ENCODE results near the gene ZNF497.

The ZNF497 gene

GRCh38 chr19:58356766-58357480, 5.6 kb downstream of the ZNF497 start:
- Histone ChIP-seq H3K4me1 (ENCODE audit: control insufficient read depth, insufficient read depth, low read length) (no peaks in the 10 kb centered on the region), H3K27ac (ENCODE audit: extremely low read depth, low read depth, low read length) (no peak overlapping the region), H3K36me3 (ENCODE audit: control insufficient read depth in 2 of 2, insufficient read depth in 1 of 2, low read length in 2 of 2) (no peaks in the 10 kb centered on the region; a peak in 1 of 3 replicates), H3K9me3 (ENCODE audit: control insufficient read depth, insufficient read depth, low read depth, low read length) (no peaks in the 10 kb centered on the region), H3K4me3 (ENCODE audit: low read depth, low read length) (no peak overlapping the region)
- ChIA-PET CTCF (no interaction called here), POLR2A (no interaction called here)
- TF ChIP-seq ZNF624 (tag by site-specific recombination; IDR thresholded peaks at IDR 0.05) (no peak), RBAK (tag by site-specific recombination; IDR thresholded peaks at IDR 0.05) (no peak), KLF7 (tag by site-specific recombination; IDR thresholded peaks at IDR 0.05; ENCODE audit: borderline replicate concordance) (no peak), ZNF623 (tag by site-specific recombination; IDR thresholded peaks at IDR 0.05) (no peak), ZNF341 (tag by site-specific recombination; IDR thresholded peaks at IDR 0.05; ENCODE audit: low read depth) (no peak)

- Histone ChIP-seq H3K36me3 (ENCODE audit: control insufficient read depth in 2 of 2, insufficient read depth in 1 of 2, low read length in 2 of 2) (no peaks in the 10 kb centered on the region; a peak in 1 of 3 replicates), H3K4me3 (ENCODE audit: low read depth, low read length) (no peak overlapping the region), H3K4me1 (ENCODE audit: control insufficient read depth, insufficient read depth, low read length) (no peaks in the 10 kb centered on the region), H3K9me3 (ENCODE audit: control insufficient read depth, insufficient read depth, low read depth, low read length) (no peaks in the 10 kb centered on the region), H3K27ac (ENCODE audit: extremely low read depth, low read depth, low read length) (no peak overlapping the region)
- ChIA-PET CTCF (no interaction called here), POLR2A (interaction anchor here (1.0 kb wide), 1 partner anchor 105 kb away, joined by 3 read pairs; no protein-coding TSS in a partner anchor)
- no peak for TF ChIP-seq KLF17 (tag by site-specific recombination; IDR thresholded peaks at IDR 0.05)
- TF ChIP-seq ZNF426 (tag by site-specific recombination; IDR thresholded peaks at IDR 0.05), result no peak
- 0 out of 2 replicates have a peak, but pooled peaks have one; percentile 27 for TF ChIP-seq PBX3 (CRISPR knock-in tag; IDR thresholded peaks at IDR 0.05)
Measured at GRCh38 chr19:58355908-58356765, 6.4 kb downstream of the ZNF497 start.

- no peak overlapping the region for H3K4me3 ChIP-seq (ENCODE audit: low read depth, low read length)
- no peaks in the 10 kb centered on the region for H3K4me1 ChIP-seq (ENCODE audit: control insufficient read depth, insufficient read depth, low read length)
- POLR2A ChIA-PET, result interaction anchor here (1.0 to 1.1 kb wide), 2 partner anchors 28 to 105 kb away, joined by 3 read pairs; partner anchors contain the start of gene ZSCAN22
- no peaks in the 10 kb centered on the region for H3K9me3 ChIP-seq (ENCODE audit: control insufficient read depth, insufficient read depth, low read depth, low read length)
- CTCF ChIA-PET, result interaction anchor here (0.8 kb wide), 1 partner anchor 9 kb away, joined by 3 read pairs; no protein-coding TSS in a partner anchor
- no peak overlapping the region for H3K27ac ChIP-seq (ENCODE audit: extremely low read depth, low read depth, low read length)
- no peaks in the 10 kb centered on the region; a peak in 1 of 3 replicates for H3K36me3 ChIP-seq (ENCODE audit: control insufficient read depth in 2 of 2, insufficient read depth in 1 of 2, low read length in 2 of 2)
- no peak for TF ChIP-seq ZNF18 (tag by site-specific recombination; IDR thresholded peaks at IDR 0.05)
- TF ChIP-seq ZNF544 (tag by site-specific recombination; IDR thresholded peaks at IDR 0.05), result no peak
- no peak for TF ChIP-seq ZNF26 (tag by site-specific recombination; IDR thresholded peaks at IDR 0.05)
- no peak for TF ChIP-seq ZXDB (tag by site-specific recombination; IDR thresholded peaks at IDR 0.05)
- no peak for TF ChIP-seq ZNF266 (tag by site-specific recombination; IDR thresholded peaks at IDR 0.05; ENCODE audit: low read depth)
- no peak for TF ChIP-seq ZNF624 (tag by site-specific recombination; IDR thresholded peaks at IDR 0.05)
- TF ChIP-seq KLF17 (tag by site-specific recombination; IDR thresholded peaks at IDR 0.05), result no peak
- TF ChIP-seq IKZF3 (tag by site-specific recombination; IDR thresholded peaks at IDR 0.05), result no peak
- TF ChIP-seq ZNF112 (tag by site-specific recombination; IDR thresholded peaks at IDR 0.05), result no peak
- TF ChIP-seq ZBTB6 (tag by site-specific recombination; IDR thresholded peaks at IDR 0.05), result no peak
- no peak for TF ChIP-seq ZNF394 (tag by site-specific recombination; IDR thresholded peaks at IDR 0.05; ENCODE audit: borderline replicate concordance)
- TF ChIP-seq ZNF37A (tag by site-specific recombination; IDR thresholded peaks at IDR 0.05), result no peak
- no peak for TF ChIP-seq EGR2 (tag by site-specific recombination; IDR thresholded peaks at IDR 0.05; ENCODE audit: low read depth)
- TF ChIP-seq ZNF677 (tag by site-specific recombination; IDR thresholded peaks at IDR 0.05), result no peak
Measured at GRCh38 chr19:58355215-58355796, 7.2 kb downstream of the ZNF497 start.
